Measurements from ENCODE around the gene PHAF1. TPM values are rescaled to one million over a fixed set of nuclear protein-coding genes. Genes with fewer than 3 reads are reported as not detected.

Gene PHAF1
- total and polyA plus RNA-seq, 4 donors = 26.6 to 42.4 (median 28.4) TPM

GRCh38 chr16:67104845-67105244 lies 4.9 kb upstream of the PHAF1 start:
- Histone ChIP-seq H3K27me3 (ENCODE audit: control insufficient read depth in 4 of 4, insufficient read depth in 4 of 4, low read length in 3 of 4) (no peaks in the 10 kb centered on the region), H3K36me3 (ENCODE audit: control insufficient read depth in 4 of 4, insufficient read depth in 3 of 4, low read depth in 1 of 4, low read length in 3 of 4) (peaks cover 0 to 5% (median 0%) of the 10 kb centered on the region in 4 donors), H3K9ac (ENCODE audit: low read depth in 1 of 2, low read length in 2 of 2) (no peak overlapping the region), H3K4me1 (ENCODE audit: control insufficient read depth in 4 of 4, insufficient read depth in 4 of 4, low read length in 3 of 4) (peaks cover 0 to 9% (median 4%) of the 10 kb centered on the region in 4 donors), H3K9me3 (ENCODE audit: control insufficient read depth in 4 of 4, low read length in 3 of 4) (no peaks in the 10 kb centered on the region), H3K4me3 (ENCODE audit: low read depth in 1 of 3, low read length in 3 of 3) (no peak overlapping the region), H3K27ac (ENCODE audit: low read depth in 1 of 2, low read length in 2 of 2) (no peak overlapping the region)
- no peak for DNase-seq (ENCODE audit: low spot score)
- WGBS = 78% methylated on average over 6 of the region's 6 CpGs
- TF ChIP-seq SP1 (IDR thresholded peaks at IDR 0.05) (no peak), FOXA1 (IDR thresholded peaks at IDR 0.05) (no peak), ZBTB33 (IDR thresholded peaks at IDR 0.05) (no peak), RAD21 (IDR thresholded peaks at IDR 0.05) (no peak), HNF4A (conservative IDR thresholded peaks at IDR 0.05) (no peak), GABPA (IDR thresholded peaks at IDR 0.05 in 1 of 2, conservative IDR thresholded peaks at IDR 0.05 in 1 of 2) (no peak), YY1 (IDR thresholded peaks at IDR 0.05) (no peak), MAX (IDR thresholded peaks at IDR 0.05) (no peak), ATF3 (IDR thresholded peaks at IDR 0.05) (no peak), EGR1 (IDR thresholded peaks at IDR 0.05; ENCODE audit: low read depth in 2 of 2) (no peak), FOXA2 (IDR thresholded peaks at IDR 0.05) (no peak), REST (IDR thresholded peaks at IDR 0.05) (no peak)

- H3K36me3 ChIP-seq (ENCODE audit: control insufficient read depth in 4 of 4, insufficient read depth in 3 of 4, low read depth in 1 of 4, low read length in 3 of 4) = peaks cover 0 to 4% (median 0%) of the 10 kb centered on the region in 4 donors
Measured at GRCh38 chr16:67105246-67105645, 4.5 kb upstream of the PHAF1 start.

More at GRCh38 chr16:67105246-67105645, 4.5 kb upstream of the PHAF1 start:
- Histone ChIP-seq H3K4me1 (ENCODE audit: control insufficient read depth in 4 of 4, insufficient read depth in 4 of 4, low read length in 3 of 4) (peaks cover 0 to 9% (median 5%) of the 10 kb centered on the region in 4 donors), H3K4me3 (ENCODE audit: low read depth in 1 of 3, low read length in 3 of 3) (no peak overlapping the region), H3K9ac (ENCODE audit: low read depth in 1 of 2, low read length in 2 of 2) (no peak overlapping the region), H3K9me3 (ENCODE audit: control insufficient read depth in 4 of 4, low read length in 3 of 4) (no peaks in the 10 kb centered on the region), H3K27me3 (ENCODE audit: control insufficient read depth in 4 of 4, insufficient read depth in 4 of 4, low read length in 3 of 4) (no peaks in the 10 kb centered on the region), H3K27ac (ENCODE audit: low read depth in 1 of 2, low read length in 2 of 2) (no peak overlapping the region)
- TF ChIP-seq SP1 (IDR thresholded peaks at IDR 0.05) (no peak), TAF1 (conservative IDR thresholded peaks at IDR 0.05) (no peak), JUND (IDR thresholded peaks at IDR 0.05) (no peak), FOXA1 (IDR thresholded peaks at IDR 0.05) (no peak), CTCF (IDR thresholded peaks at IDR 0.05; ENCODE audit: low read depth, low read length, missing input control) (no peak), NR2F2 (IDR thresholded peaks at IDR 0.05) (no peak), RAD21 (IDR thresholded peaks at IDR 0.05) (no peak), YY1 (IDR thresholded peaks at IDR 0.05) (no peak), ATF3 (IDR thresholded peaks at IDR 0.05) (no peak), MAX (IDR thresholded peaks at IDR 0.05) (no peak), ZBTB33 (IDR thresholded peaks at IDR 0.05) (no peak), REST (IDR thresholded peaks at IDR 0.05) (no peak)
- WGBS = 83% methylated on average over 2 of the region's 2 CpGs
- no peak for DNase-seq (ENCODE audit: low spot score)
